ENCODE results near the gene NTRK1. TPM values are rescaled to one million over a fixed set of nuclear protein-coding genes. Genes with fewer than 3 reads are reported as not detected.

Gene NTRK1
- total and polyA plus RNA-seq, 2 of the 4 experiments (the other 2 are of a cell fraction), result not detected

DNA sequence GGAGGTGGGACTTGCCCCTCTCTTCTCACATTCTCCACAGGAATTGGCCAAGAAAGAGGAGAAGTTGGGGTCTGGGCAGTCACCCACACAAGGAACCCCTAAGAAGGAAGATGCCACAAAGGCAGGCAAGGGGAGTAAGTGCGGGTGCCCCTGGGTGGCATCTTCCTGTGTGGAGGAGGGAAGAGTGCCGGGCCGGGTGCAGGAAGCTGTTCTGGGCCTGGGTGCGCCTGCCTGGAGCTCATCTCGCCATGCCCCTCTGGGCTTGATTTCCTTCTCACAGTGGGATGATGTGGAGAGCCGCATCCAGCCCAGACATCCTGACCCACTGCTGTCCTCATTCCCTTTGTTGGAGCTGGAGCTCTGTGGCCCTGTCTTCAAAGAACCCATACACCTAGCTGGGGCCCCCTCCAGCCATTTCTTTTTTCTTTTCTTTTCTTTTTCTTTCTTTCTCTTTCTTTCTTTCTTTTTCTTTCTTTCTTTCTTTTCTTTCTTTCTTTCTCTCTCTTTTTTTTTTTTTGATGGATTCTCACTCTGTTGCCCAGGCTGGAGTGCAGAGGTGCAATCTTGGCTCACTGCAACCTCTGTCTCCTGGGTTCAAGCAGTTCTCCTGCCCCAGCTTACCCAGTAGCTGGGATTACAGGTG, 69.1 kb downstream of the NTRK1 start:
- no peak overlapping the region for H2BK5ac ChIP-seq (ENCODE audit: low read depth, low read length, poor library complexity, severe bottlenecking)
- H3K23ac ChIP-seq (ENCODE audit: low read depth, low read length), result no peak overlapping the region
- H3K36me3 ChIP-seq (ENCODE audit: control insufficient read depth, insufficient read depth, low read length), result no peaks in the 10 kb centered on the region
- no peak overlapping the region for H3K14ac ChIP-seq (replicated peaks; ENCODE audit: low read depth, low read length)
- peaks cover 21% of the 10 kb centered on the region for H3K27me3 ChIP-seq (ENCODE audit: control insufficient read depth, insufficient read depth, low read length)
- no peak overlapping the region for H3K4me2 ChIP-seq (ENCODE audit: low read depth, low read length)
- no peak overlapping the region for H2BK15ac ChIP-seq (ENCODE audit: low read depth, low read length)
- in situ Hi-C loops (cut with MboI; ENCODE audit: low sequenced_read_pairs) (loop anchor here (5.0 kb wide), 1 partner anchor 37 kb away; the partner anchor contains the start of gene PEAR1), intact Hi-C loops (cut with micrococcal nuclease) (loop anchor here (10.0 kb wide), 1 partner anchor 205 kb away; the partner anchor contains the start of genes ISG20L2 and METTL25B), dilution Hi-C loops (cut with HindIII; ENCODE audit: low sequenced_read_pairs, unreplicated experiment) (no loop called here)
- no peak overlapping the region for H2BK20ac ChIP-seq (ENCODE audit: low read depth, low read length)
- BruUV-seq (replicated peaks), result no TSS peak
- H3K9me1 ChIP-seq (ENCODE audit: insufficient read depth, low read length), result no peaks in the 10 kb centered on the region; the same call in 1 of the 2 replicates
- no peak overlapping the region for H4K8ac ChIP-seq (ENCODE audit: low read depth in 2 of 2, low read length in 2 of 2)
- DNase-seq (no peak), ATAC-seq (ENCODE audit: low read depth) (no peak)
- H4K5ac ChIP-seq (ENCODE audit: low read depth, low read length), result no peak overlapping the region
- no peak overlapping the region for H3K27ac ChIP-seq (ENCODE audit: insufficient read depth, low read length)
- H2AFZ ChIP-seq (replicated peaks; ENCODE audit: low read length, poor library complexity), result no peak overlapping the region
- CTCF ChIA-PET, result interaction anchor here (1.0 kb wide), 1 partner anchor 204 kb away, joined by 4 read pairs; no protein-coding TSS in a partner anchor
- no CpG with 5 or more reads among the region's 6 CpGs for WGBS, 2 experiments (ENCODE audit: extremely low coverage in 2 of 2, insufficient read length in 1 of 2)
- H3K4ac ChIP-seq (ENCODE audit: low read depth, low read length), result no peak overlapping the region
- no peak overlapping the region for H2AK9ac ChIP-seq (replicated peaks; ENCODE audit: low read depth, low read length, poor library complexity)
- no peak overlapping the region for H3K9ac ChIP-seq (ENCODE audit: low read depth, low read length)
- no peak overlapping the region for H2AK5ac ChIP-seq (ENCODE audit: low read depth, low read length)
- H3K18ac ChIP-seq (ENCODE audit: low read depth, low read length), result no peak overlapping the region
- no peaks in the 10 kb centered on the region; the same call in 1 of the 2 replicates for H4K20me1 ChIP-seq (ENCODE audit: insufficient read depth, low read length)
- no peaks in the 10 kb centered on the region for H3K4me1 ChIP-seq (ENCODE audit: control insufficient read depth, insufficient read depth, low read length)
- H3K79me1 ChIP-seq (ENCODE audit: low read depth in 1 of 2, low read length in 2 of 2), result no peaks in the 10 kb centered on the region
- H3K4me3 ChIP-seq (ENCODE audit: insufficient read depth, low read depth, low read length), result no peak overlapping the region
- no peak overlapping the region for H2BK120ac ChIP-seq (ENCODE audit: low read depth, low read length)
- no peaks in the 10 kb centered on the region for H3K9me3 ChIP-seq (ENCODE audit: control insufficient read depth, insufficient read depth, low read length)
- no peak overlapping the region for H3K56ac ChIP-seq (ENCODE audit: extremely low read depth, insufficient read depth, low read length)
- TF ChIP-seq MXI1 (IDR thresholded peaks at IDR 0.05; ENCODE audit: borderline replicate concordance, low read depth, low read length) (no peak), NFE2L2 (IDR thresholded peaks at IDR 0.05; ENCODE audit: low read depth, low read length) (no peak), FOS (IDR thresholded peaks at IDR 0.05; ENCODE audit: low read depth, low read length) (no peak), POLR2A (IDR thresholded peaks at IDR 0.05; ENCODE audit: low read depth, low read length) (no peak), CEBPB (IDR thresholded peaks at IDR 0.05; ENCODE audit: low read depth, low read length) (no peak), SMC3 (IDR thresholded peaks at IDR 0.05; ENCODE audit: low read depth, low read length) (no peak), MAZ (IDR thresholded peaks at IDR 0.05; ENCODE audit: borderline replicate concordance, low read depth, low read length) (no peak), RAD21 (IDR thresholded peaks at IDR 0.05; ENCODE audit: low read length) (no peak), RCOR1 (IDR thresholded peaks at IDR 0.05; ENCODE audit: insufficient replicate concordance, low read length) (no peak), BHLHE40 (IDR thresholded peaks at IDR 0.05; ENCODE audit: low read depth, low read length) (no peak), RFX5 (IDR thresholded peaks at IDR 0.05; ENCODE audit: low read depth, low read length) (no peak), MAFK (IDR thresholded peaks at IDR 0.05; ENCODE audit: low read depth, low read length) (no peak), CHD1 (IDR thresholded peaks at IDR 0.05; ENCODE audit: low read depth, low read length) (no peak)
- TF ChIP-seq, protein P1, sequence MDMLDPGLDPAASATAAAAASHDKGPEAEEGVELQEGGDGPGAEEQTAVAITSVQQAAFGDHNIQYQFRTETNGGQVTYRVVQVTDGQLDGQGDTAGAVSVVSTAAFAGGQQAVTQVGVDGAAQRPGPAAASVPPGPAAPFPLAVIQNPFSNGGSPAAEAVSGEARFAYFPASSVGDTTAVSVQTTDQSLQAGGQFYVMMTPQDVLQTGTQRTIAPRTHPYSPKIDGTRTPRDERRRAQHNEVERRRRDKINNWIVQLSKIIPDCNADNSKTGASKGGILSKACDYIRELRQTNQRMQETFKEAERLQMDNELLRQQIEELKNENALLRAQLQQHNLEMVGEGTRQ (IDR thresholded peaks at IDR 0.05; ENCODE audit: low read depth, low read length), result no peak
- TF ChIP-seq, protein P2, sequence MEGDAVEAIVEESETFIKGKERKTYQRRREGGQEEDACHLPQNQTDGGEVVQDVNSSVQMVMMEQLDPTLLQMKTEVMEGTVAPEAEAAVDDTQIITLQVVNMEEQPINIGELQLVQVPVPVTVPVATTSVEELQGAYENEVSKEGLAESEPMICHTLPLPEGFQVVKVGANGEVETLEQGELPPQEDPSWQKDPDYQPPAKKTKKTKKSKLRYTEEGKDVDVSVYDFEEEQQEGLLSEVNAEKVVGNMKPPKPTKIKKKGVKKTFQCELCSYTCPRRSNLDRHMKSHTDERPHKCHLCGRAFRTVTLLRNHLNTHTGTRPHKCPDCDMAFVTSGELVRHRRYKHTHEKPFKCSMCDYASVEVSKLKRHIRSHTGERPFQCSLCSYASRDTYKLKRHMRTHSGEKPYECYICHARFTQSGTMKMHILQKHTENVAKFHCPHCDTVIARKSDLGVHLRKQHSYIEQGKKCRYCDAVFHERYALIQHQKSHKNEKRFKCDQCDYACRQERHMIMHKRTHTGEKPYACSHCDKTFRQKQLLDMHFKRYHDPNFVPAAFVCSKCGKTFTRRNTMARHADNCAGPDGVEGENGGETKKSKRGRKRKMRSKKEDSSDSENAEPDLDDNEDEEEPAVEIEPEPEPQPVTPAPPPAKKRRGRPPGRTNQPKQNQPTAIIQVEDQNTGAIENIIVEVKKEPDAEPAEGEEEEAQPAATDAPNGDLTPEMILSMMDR (conservative IDR thresholded peaks at IDR 0.05; ENCODE audit: low read depth, low read length), result no peak
- TF ChIP-seq, protein P3, sequence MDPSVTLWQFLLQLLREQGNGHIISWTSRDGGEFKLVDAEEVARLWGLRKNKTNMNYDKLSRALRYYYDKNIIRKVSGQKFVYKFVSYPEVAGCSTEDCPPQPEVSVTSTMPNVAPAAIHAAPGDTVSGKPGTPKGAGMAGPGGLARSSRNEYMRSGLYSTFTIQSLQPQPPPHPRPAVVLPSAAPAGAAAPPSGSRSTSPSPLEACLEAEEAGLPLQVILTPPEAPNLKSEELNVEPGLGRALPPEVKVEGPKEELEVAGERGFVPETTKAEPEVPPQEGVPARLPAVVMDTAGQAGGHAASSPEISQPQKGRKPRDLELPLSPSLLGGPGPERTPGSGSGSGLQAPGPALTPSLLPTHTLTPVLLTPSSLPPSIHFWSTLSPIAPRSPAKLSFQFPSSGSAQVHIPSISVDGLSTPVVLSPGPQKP (IDR thresholded peaks at IDR 0.05; ENCODE audit: borderline replicate concordance, low read depth, low read length), result no peak
- no peak overlapping the region for H4K91ac ChIP-seq (ENCODE audit: insufficient read depth, low read depth, low read length)
- POLR2A ChIA-PET (ENCODE audit: unreplicated experiment), result no interaction called here
